NCI-H82 treated with DMSO at 0.1 percent for 48 hours (cell line): Measurements from ENCODE around the gene CAPN2.
"Not testable (repeated sequence)": the region's sequence is repeated elsewhere in the genome, so short reads cannot be mapped to it uniquely, and the experiment has no call there.

Experiments used
- DNase-seq: peaks from one replicate; lab custom pipeline; 2025; ENCODE audit not compliant: unreplicated experiment; lab: John Stamatoyannopoulos, UW

The CAPN2 gene

DNA sequence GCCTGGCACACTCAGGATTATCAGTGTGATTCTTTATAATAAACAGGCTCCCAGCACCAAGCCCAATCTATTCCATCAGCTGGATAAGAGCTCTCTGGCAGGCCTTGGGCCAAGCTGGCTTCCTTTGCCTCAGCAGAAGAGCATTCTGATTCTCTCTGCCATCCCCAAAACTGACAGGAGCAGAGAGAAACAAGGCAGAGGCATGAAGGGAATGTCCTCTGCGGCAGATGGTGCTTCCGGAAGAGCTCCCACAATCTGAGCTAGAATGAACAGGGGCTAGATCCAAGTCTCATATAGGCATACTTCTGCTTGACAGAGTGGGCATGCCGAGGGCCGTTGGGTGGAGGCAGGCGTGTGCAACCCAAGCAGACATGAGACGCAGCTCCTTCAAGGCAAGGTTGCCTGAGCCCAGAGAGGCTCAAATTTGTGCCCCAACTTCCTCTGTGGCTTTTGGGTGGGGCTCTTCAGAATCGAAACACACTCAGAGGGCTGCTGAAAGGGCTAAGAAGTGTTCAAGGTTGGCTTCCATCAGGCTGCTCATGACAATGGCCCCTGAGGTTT, 4.0 kb downstream of the CAPN2 start:
- no peak for DNase-seq

DNA sequence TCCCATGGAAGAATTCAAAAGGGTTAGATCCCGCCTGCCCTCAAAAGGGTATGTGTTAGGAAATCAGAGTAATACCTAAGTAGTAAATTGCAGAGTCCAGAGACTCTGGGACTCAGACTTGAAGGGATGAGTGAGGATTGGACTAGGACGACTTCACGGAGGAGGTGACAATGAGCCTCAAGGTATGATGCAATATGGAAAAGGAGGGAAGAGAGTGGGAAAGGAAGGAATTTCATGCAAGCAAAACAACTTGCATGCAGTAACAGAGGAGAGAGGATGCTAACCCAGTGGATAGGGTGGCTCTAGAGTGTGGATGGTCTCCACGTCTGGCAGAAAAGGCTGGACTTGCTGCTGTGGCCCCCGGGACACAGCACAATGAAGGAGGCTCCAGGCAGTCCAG, 4.8 kb downstream of the CAPN2 start:
- no peak for DNase-seq

DNA sequence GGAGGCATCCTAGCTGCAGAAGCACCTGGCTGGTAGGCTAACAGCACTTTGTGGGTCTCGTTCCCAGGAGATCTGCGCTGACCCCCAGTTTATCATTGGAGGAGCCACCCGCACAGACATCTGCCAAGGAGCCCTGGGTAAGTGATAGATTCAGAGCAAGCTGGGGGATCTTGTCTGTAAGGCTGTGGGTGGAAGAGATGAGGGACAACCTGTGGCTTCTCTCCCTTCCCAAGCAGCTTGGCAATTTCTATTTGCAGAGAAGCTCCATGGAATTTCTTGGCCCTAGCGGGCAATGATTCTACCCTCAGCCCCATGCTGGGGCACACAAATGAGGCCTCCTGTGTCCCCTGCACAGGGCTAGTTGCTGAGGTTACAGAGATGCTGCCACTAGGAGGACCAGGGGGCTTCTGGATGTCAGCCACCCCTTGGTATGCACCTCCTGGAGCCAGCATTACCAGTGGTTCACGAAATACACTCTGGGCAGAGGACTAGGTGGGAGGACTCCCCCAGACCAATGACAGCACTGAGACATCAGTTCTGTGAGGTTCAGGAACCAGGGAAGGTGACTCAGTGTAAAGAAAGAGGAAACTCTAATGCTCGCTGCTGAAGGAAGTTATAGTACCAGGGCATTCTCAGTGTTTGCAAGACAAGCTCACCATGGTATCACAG, 5.5 kb downstream of the CAPN2 start:
- DNase-seq = no peak

DNA sequence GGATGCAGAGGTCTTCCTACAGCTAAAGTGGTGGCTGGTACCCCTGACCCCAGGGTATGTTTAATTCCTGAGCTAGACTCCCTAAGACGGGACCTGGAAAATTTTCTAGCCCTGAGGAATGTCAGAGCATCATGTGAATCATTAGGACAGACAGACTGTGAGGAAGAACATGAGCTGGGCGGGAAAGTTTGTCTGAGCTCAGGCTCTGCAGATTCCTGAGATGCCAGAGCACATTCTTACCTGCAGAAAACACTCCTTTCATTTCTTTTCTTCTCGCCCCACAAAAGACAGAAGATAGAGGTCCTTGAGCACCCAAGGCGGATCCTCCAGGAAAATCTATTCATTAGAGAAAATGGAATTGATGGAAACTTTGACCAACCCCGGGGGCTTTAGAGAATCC, 6.5 kb downstream of the CAPN2 start:
- DNase-seq = no peak

DNA sequence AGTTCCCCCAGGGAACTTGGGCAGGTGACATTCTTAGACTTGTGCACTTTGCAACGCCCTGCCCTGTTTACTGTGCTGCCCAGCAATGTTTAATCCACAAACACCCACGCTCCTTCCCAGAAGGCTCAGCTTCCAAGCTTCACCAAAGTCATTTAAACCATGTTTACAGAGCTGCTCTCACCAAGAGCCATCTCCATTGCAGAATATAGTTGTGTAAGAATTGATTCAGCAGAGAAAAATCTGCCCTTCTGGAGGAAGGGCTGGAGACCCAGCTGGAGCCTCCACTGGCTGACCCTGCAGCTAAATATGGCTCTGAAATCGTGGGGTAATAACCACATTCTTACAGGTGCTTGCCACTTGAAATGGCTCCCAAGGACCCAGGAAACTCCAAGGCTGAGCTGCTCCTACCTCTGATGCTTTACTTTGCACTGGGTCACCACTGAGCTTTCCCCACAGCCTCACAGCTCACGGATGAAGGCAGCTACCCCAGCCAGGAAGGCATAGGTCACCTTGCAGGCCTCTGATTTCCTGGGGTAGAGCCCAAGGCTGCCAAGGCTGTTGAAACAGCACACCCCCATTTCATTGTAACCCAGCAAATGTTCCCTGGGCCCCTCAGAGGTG, 8.7 kb downstream of the CAPN2 start:
- DNase-seq = no peak

DNA sequence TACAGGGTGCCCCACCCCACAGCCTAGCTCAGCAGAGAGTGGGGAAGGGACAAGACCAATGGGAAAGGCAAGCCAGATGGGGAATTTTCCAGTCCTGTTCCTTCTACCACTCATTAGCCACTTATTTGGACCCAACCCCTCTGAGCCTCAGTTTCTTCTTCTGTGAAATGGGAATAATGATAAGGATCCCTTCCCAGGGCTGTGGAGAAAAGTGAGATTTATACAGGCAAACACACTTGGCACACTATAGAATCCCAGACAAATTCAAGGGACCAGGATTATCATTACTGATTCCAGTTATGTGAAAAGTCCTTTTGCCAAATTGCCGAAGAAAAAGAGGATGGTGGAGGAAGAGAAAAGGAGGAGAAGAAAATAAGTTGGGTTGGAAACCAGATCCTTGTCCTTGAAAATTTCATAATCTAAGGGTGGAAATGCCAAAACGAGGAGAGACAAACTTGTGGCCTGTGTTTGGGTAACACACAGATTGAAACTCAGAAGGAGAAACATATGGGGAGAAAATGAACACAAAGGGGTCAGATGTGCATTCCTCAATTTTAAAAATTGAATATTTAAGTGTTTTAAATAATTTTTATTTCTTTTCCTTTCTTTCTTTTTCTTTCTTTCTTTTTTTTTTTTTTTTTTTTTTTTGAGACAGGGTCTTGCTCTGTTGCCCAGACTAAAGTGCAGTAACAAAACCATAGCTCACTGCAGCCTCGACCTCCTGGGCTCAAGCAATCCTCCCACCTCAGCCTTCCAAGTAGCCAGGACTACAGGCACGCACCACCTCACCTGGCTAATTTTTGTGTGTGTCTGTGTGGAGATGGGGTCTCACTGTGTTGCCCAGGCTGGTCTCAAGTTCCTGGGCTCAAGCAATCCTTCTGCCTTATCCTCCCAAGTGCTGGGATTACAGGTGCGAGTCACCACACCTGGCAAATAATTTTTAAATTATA, 9.6 kb downstream of the CAPN2 start:
- no peak for DNase-seq

DNA sequence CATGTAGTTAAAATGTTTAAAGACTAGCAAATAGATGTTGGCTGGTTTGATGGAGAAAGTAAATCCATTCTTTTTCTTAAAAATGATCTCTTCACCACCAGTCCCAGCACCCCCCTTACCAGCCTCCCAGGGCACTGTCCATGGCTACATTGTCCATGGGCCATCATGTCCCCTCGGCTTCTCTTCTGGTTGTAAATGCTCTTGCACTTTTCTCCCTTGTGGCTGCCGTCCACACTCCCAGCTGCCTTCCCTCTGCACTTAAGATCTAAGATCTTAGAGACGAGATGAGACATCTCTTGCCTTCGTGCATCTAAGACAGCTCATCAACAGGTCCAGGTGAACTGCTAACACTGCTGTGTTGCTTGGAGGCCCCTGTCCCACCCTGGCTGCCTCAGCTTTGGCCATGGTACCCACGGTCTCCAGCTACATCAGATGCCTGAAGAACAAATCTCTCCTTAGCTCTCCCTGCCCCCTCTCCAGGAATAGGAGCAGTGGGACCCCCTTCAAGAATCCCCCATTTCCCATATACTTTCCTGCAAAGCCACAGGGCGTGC, 11.1 kb downstream of the CAPN2 start:
- DNase-seq = no peak

DNA sequence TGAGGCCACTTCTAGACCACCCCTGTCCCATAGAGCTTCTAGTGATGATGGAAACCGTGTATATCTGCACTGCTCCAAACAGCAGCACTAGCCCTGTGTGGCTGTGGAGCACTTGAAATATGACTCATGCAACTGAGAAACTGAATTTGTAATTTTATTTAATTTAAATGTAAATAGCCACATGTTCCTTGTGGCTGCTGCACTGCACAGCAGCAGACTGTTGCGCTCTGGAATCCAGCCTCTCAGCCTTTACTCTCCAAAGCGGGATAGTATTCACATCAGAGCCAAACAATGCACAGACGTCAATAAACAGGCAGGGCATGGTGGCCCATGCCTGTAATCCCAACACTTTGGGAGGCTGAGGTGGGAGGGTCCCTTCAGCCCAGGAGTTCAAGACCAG, 12.0 kb downstream of the CAPN2 start:
- no peak for DNase-seq

DNA sequence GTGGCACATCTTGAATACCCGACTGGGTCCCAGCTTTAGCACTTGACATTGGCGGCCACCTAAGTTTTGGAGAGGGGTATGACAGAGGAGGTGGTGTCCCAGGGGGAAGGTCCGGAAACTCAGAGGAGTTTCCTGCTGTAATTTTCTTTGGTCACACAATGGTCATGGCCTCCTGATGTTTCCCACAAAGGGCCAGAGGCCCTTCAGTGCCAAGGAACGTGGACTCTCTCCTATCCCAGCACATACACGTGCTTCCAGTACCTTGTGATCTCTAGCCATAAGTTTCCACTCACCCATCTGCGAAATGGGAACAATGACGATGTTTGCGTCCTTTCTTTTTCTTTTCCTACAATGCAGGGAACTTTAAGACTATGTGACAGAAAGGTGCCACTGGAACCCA, 13.2 kb downstream of the CAPN2 start:
- DNase-seq = no peak

DNA sequence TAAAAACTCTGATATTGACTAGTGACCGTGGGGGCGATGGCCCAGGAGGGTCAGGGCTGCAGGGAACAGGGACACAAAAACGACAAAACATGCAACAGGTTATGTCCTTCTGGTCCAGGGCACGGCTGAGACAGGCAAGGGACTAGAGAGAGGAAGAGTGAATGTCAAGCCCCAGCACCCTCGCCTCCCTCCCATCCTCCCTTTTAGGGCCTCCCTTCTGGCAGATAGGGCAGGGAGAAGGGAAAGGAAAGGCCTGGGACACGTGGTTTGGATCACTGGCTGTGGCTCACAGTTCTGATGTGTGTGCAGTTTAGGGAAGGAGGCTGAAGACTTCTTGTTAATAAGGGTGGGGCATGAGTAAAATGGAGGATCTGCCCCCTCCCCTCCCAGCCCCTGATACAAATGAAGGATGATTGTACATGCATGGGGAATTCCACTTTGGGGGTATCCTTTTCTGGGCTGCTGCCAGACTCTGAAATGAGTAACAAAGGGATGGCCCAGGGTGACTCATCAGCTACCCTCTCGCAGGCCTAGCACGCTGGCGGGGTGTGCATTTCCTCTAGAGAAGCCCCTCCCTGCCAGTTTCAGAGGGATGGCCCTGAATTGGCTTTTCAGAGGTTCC, 14.2 kb downstream of the CAPN2 start:
- no peak for DNase-seq

DNA sequence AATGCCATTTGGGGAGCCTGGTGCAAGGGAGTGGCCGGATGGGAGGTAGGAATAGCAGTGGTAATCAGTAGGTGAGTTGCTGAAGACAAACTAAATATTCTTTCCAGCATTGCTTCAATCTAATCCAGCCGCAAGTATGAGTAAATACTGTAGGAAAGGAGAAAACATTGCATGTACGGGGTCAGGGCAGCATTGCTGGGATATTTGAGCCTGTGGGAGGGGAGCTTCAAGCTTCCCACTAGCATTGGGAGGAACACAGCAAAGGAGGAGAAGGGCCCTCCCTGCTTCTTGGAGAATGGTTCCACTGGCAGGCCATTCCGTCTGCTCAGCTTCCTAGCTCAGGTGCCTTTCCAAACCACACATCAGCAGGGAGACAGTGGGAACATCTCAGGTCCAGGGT, 15.2 kb downstream of the CAPN2 start:
- DNase-seq = no peak

DNA sequence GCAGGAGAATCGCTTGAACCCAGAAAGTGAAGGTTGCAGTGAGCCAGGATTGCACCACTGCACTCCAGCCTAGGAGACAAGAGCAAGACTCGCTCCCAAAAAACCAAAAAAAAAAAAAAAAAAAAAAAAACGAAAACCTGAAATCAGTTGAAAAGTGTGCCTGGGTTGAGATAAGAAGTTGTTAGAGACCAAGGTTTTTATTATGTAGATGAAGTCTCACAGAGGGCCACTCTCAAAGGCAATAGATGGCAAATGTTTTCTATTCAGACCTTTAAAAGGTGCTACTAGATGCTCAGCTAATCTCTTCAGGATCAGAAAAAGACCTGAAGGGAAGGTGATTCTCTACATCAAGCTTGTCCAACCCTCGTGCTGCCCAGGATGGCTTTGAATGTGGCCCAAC, 17.6 kb downstream of the CAPN2 start:
- DNase-seq = no peak

DNA sequence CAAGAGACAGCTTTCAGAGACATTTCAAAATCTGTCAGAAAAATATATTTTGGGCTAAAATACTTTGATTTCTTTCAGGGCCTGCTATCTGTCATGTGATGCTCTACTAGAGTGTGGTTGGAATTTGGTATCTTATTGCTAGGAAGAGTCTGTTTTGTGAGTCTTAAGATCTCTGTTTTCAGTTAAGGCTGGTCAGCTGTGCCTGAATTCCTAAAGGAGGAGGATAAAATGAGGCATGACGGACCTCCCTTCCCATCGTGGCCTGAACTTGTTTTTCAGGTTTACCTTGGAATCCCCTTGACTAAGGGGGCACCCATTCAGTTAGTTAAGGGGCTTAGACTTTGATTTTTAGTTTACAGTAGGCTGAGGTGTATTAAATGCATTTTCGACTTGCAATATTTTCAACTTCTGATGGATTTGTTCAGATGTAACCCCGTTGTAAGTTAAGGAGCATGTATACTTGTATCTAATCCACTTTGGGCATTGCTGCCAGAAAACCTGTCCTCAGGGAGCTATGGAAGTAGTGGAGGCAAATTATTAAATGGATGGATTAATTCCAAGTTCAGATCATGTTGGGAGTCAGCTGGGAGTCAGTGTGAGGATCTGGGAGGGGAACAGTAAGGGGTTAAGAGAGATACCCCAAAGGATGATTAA, 18.3 kb downstream of the CAPN2 start:
- DNase-seq = no peak

DNA sequence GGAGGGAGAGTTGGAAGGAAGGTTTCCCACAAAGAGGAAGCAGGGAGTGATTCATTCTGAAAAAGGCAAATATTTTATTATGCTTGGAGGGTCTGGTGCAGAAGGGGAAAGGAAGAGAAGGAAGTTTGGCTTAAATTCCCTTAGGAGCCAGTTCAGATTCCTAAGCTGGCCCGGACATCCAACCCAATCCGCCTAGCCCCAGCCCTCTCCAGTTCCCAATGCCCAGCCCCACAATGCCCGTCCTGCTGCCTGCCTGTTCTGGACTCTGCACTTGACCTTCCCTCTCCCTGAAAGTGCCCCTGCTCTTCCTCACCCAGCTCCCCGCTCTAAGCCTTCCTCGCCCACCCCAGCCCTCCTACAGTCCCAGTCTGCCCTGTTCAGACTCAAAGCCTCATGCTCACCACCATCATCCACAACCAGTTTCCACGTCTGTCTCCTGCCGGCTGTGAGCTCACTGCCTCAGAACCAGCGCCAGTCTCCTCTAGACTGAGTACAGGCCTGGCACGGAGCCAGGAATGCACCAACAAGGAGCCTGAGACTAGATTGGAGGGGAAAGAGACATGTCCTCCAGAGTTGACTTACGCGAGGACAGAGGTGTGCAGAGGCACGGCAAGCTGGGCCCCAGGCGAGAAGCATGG, 18.9 kb downstream of the CAPN2 start:
- DNase-seq = no peak

DNA sequence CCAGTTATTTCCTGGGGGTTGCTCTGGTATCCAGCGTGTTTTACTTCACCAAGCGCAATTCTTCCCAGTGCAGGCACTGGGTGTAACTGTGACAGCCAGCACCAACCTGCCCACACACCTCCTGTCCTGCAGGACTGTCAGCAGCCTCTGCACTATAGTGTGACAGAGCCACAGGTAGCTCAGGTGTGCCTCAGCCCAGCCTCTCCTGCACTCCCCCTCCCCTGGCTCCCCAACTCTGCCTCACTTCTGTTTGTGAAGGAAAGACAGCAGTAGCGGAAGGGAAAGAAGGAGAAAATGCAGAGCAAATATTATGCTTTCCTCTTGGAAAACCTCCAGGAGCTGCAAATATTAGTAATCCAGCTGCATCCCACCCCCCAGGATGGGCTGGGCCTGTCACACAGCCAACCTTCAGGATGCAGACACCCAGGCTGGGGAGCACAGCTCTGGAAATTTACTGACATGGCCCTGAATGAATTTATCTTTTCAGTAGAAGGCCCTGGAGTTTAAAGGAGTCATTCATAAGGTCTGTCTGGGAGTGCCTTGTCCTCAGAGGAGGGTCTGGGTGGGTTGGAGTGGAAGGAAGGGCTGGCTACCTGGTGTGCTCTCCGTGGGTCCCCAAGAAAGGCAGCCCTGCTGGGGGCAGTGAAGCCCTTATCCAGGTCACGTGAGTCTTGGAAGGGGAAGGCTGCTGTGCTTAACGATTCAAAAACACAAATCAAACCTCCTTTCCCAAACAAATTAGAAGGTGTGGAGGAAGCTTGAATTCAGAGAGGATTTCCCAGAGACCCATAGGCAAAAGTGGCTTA, 20.9 kb downstream of the CAPN2 start:
- no peak for DNase-seq

DNA sequence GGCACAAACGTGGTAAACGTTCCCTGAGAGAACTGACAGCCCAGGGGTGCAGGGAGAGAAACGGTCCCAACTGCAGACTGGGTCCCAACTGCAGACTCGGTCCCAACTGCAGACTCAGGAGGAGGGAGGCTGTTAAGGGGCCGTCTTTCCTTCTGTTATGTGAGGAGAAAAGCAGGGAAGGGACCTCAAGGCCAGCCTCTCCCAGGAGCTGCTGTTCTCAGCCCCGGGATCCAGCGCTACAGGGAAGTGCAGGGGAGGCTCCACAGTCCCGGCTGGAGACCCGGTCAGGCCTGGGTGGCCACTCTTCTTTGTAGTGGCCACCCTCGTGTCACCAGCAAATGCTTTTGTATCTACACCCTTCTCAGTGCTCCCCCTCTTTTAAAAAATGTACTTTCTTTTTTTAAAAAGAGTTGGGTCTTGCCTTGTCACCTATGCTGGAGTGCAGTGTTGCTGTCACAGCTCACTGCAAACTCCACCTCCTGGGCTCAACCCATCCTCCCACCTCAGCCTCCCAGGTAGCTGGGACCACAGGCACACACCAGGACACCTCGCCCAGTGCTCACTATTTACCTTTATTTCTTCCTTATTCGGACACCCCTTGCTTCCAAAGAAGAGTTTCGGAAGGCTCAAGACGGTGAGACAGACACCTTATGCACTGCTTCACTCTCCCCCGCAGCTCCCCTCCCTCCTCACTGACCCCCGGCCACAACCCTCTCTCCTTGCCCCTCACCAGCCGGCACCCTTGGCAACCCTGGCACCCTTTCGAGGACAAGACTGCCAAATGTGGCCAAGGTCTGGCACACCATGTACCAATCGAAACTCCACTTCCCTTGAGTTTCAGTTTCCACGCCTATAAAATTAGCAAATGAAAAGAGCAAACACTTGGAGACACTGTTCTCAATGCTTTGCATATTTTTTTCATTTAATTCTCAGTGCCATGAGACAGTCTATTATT, 21.8 kb downstream of the CAPN2 start:
- DNase-seq = no peak

DNA sequence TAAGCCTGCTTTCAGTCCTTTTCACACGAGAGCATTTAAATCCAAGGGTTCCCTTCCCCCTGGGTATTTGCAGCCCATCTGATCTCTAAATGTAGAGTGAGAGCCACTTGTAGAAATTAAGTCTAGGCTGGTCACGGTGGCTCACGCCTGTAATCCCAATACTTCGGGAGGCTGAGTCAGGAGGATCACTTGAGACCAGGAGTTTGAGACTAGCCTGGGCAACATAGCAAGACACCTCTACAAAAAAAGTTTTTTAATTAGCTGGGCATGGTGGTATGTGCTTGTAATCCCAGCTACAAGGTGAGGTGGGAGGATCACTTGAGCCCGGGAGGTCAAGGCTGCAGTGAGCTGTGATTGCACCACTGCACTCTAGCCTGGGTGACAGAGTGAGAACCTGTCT, 24.3 kb downstream of the CAPN2 start:
- DNase-seq = not testable (repeated sequence)

DNA sequence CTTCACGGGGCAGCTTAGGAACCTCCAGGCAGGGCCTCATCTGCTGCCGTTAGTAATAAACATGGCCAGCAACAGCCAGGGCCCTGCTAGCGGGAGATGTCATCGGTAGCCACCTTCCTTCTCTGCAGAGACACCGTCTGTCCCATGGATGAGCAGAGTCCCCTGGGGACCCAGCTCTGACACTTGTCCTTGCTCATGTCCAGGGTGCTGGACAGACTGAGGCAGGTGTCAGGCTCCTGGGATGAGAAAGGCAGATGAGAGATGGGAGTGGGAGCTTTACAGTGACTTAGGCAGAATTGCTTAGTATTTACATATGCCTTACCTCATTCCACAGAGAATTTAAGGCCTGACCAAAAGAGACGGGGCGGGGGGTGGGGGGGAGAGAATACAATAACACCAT, 25.0 kb downstream of the CAPN2 start:
- no peak for DNase-seq
